Parathyroid adenoma (tissue), 2 donors: ENCODE measurements around the gene PGF.

ENCODE experiments used
- H2AFZ ChIP-seq: fragments of 300-600 bp; sonication (generic); one replicate; pipeline ENCODE4 v1.7.0; 2017; ENCODE audit warnings: antibody characterized with exemption, mild to moderate bottlenecking
- H3K27ac ChIP-seq: fragments of 300-600 bp; sonication (generic); one replicate; pipeline ENCODE4 v1.7.0; 2017
- H3K27me3 ChIP-seq: fragments of 300-600 bp; sonication (generic); one replicate; pipeline ENCODE4 v1.7.0; 2017; ENCODE audit warnings: low read length; ENCODE audit not compliant: control insufficient read depth, insufficient read depth
- H3K36me3 ChIP-seq: fragments of 300-600 bp; sonication (generic); one replicate; pipeline ENCODE4 v1.7.0; 2017; ENCODE audit warnings: low read length; ENCODE audit not compliant: control insufficient read depth, insufficient read depth
- H3K4me1 ChIP-seq: fragments of 300-600 bp; sonication (generic); one replicate; pipeline ENCODE4 v1.7.0; 2017; ENCODE audit warnings: control low read depth
- H3K4me2 ChIP-seq: fragments of 300-600 bp; sonication (generic); one replicate; pipeline ENCODE4 v1.7.0; 2017; ENCODE audit warnings: low read length
- H3K4me3 ChIP-seq: fragments of 300-600 bp; sonication (generic); one replicate; pipeline ENCODE4 v1.7.0; 2017; ENCODE audit warnings: low read depth, low read length
- H3K79me2 ChIP-seq: fragments of 300-600 bp; sonication (generic); one replicate; pipeline ENCODE4 v1.7.0; 2017; ENCODE audit warnings: control low read depth
- H3K9ac ChIP-seq: fragments of 300-600 bp; sonication (generic); one replicate; pipeline ENCODE4 v1.7.0; 2017; ENCODE audit warnings: mild to moderate bottlenecking
- H3K9me3 ChIP-seq: fragments of 300-600 bp; sonication (generic); one replicate; pipeline ENCODE4 v1.7.0; 2017; ENCODE audit warnings: low read length; ENCODE audit not compliant: control insufficient read depth
- TF ChIP-seq, protein P1 (sequence below): fragments of 300-600 bp; sonication (generic); IDR thresholded peaks from one replicate; pipeline ENCODE4 v1.7.0; 2017; ENCODE audit warnings: antibody characterized with exemption, mild to moderate bottlenecking
- donor health status: primary hyperparathyroidism.

Gene PGF

GRCh38 chr14:74913986-74914573, 41.3 kb downstream of the PGF start:
- no peaks in the 10 kb centered on the region for H3K4me1 ChIP-seq
- no peaks in the 10 kb centered on the region for H3K36me3 ChIP-seq
- H3K4me2 ChIP-seq = no peak overlapping the region
- no peak overlapping the region for H3K4me3 ChIP-seq
- no peak overlapping the region for H3K9ac ChIP-seq
- H2AFZ ChIP-seq = no peak overlapping the region
- H3K9me3 ChIP-seq = no peaks in the 10 kb centered on the region
- no peaks in the 10 kb centered on the region for H3K79me2 ChIP-seq
- TF ChIP-seq, protein P1, sequence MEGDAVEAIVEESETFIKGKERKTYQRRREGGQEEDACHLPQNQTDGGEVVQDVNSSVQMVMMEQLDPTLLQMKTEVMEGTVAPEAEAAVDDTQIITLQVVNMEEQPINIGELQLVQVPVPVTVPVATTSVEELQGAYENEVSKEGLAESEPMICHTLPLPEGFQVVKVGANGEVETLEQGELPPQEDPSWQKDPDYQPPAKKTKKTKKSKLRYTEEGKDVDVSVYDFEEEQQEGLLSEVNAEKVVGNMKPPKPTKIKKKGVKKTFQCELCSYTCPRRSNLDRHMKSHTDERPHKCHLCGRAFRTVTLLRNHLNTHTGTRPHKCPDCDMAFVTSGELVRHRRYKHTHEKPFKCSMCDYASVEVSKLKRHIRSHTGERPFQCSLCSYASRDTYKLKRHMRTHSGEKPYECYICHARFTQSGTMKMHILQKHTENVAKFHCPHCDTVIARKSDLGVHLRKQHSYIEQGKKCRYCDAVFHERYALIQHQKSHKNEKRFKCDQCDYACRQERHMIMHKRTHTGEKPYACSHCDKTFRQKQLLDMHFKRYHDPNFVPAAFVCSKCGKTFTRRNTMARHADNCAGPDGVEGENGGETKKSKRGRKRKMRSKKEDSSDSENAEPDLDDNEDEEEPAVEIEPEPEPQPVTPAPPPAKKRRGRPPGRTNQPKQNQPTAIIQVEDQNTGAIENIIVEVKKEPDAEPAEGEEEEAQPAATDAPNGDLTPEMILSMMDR = peak; percentile 44
- no peak overlapping the region for H3K27ac ChIP-seq
- H3K27me3 ChIP-seq = no peaks in the 10 kb centered on the region

DNA sequence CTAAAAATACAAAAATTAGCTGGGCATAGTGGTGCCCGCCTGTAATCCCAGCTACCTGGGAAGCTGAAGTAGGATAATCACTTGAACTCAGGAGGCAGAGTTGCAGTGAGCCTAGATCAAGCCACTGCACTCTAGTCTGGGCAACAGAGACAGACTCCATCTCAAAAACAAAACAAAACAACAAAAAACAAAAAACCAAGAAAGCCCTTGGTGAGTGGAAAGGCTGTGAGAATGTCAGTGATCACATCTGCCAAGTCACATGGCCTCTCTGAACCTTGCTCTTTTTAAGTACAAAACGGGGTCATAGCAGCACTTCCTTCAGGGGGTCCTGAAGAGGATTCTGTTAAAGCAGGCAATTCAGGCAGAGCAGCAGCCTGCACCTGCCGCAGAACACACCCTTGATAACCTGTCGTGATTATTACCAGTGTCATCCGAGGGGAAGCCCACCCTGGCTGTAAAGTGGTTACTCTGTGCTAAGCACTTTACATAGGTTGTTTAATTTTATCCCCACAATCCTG, 41.9 kb downstream of the PGF start:
- Histone ChIP-seq H3K4me2 (no peak overlapping the region), H3K9ac (no peak overlapping the region), H3K9me3 (no peaks in the 10 kb centered on the region), H3K79me2 (no peaks in the 10 kb centered on the region), H3K4me3 (no peak overlapping the region), H3K27ac (no peak overlapping the region), H2AFZ (no peak overlapping the region), H3K27me3 (no peaks in the 10 kb centered on the region), H3K4me1 (no peaks in the 10 kb centered on the region), H3K36me3 (no peaks in the 10 kb centered on the region)
- TF ChIP-seq, protein P1 = no peak

DNA sequence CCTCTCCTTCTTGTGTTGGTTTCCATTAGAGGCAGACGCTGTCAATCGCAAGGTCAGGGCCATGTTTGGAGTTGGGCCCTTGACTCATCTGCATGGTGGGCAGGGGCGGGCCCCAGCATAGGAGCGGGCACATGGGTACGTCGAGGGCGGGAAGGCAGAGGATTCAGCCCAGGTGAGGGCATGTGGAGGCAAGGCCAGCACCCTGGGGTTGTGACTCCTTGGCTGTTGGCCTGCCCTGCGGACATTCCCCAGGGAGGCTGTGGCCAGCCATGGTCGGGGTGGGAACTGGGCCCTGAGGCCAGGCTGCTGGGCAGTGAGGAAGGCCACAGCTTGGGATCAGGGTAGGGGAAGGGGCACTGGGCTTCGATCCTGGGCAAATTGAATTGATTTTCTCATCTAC, 42.6 kb downstream of the PGF start:
- H3K9me3 ChIP-seq = no peaks in the 10 kb centered on the region
- H3K4me1 ChIP-seq = no peaks in the 10 kb centered on the region
- H3K4me2 ChIP-seq = no peak overlapping the region
- no peaks in the 10 kb centered on the region for H3K79me2 ChIP-seq
- no peaks in the 10 kb centered on the region for H3K36me3 ChIP-seq
- no peak overlapping the region for H3K4me3 ChIP-seq
- H3K9ac ChIP-seq = no peak overlapping the region
- TF ChIP-seq, protein P1 = no peak
- H3K27me3 ChIP-seq = no peaks in the 10 kb centered on the region
- H3K27ac ChIP-seq = no peak overlapping the region
- no peak overlapping the region for H2AFZ ChIP-seq

DNA sequence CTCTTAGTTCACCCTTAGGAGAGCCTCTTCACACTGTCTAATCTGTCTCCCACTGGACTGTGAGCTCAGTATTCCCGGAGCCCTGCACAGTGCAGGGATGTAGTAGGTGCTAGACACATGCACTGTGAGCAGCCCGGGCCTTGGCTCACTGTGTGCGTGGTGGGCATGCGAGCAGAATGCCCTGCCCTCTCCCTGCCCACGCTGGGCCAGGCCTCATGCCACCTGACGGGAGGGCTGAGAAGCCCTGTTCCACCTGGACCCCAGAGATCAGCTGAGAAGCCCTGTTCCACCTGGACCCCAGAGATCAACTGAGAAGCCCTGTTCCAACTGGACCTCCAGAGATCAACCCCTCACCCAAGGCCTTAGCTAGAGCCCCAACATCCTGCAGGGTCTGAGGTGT, 43.3 kb downstream of the PGF start:
- Histone ChIP-seq H3K9me3 (no peaks in the 10 kb centered on the region), H3K4me1 (no peaks in the 10 kb centered on the region), H3K27ac (no peak overlapping the region), H3K4me2 (no peak overlapping the region), H3K9ac (no peak overlapping the region), H2AFZ (no peak overlapping the region), H3K36me3 (no peaks in the 10 kb centered on the region), H3K27me3 (no peaks in the 10 kb centered on the region), H3K79me2 (no peaks in the 10 kb centered on the region), H3K4me3 (no peak overlapping the region)
- TF ChIP-seq, protein P1 = no peak

GRCh38 chr14:74911704-74912103, 43.7 kb downstream of the PGF start:
- TF ChIP-seq, protein P1 = no peak
- H3K4me1 ChIP-seq = no peaks in the 10 kb centered on the region
- H3K36me3 ChIP-seq = no peaks in the 10 kb centered on the region

More at GRCh38 chr14:74911704-74912103, 43.7 kb downstream of the PGF start:
- no peak overlapping the region for H3K4me2 ChIP-seq
- no peaks in the 10 kb centered on the region for H3K79me2 ChIP-seq
- no peak overlapping the region for H3K27ac ChIP-seq
- no peak overlapping the region for H3K9ac ChIP-seq
- no peaks in the 10 kb centered on the region for H3K9me3 ChIP-seq
- no peak overlapping the region for H2AFZ ChIP-seq
- H3K27me3 ChIP-seq = no peaks in the 10 kb centered on the region
- H3K4me3 ChIP-seq = no peak overlapping the region
